HCT116 (cell line): Measurements from ENCODE around the gene BRIP1. TPM values are rescaled to one million over a fixed set of nuclear protein-coding genes. Genes with fewer than 3 reads are reported as not detected.

ENCODE experiments used
- ATAC-seq: fragments of 200-7000 bp; cut with Tn5 transposase; 2 replicates; pipeline ENCODE4 v1.9.1; 2020; ENCODE audit warnings: mild to moderate bottlenecking, moderate library complexity
- BruUV-seq: library from RNA; stranded (reverse); fragments of 400-500 nt; replicated peaks from 2 replicates; lab custom pipeline; 2021; lab: Mats Ljungman, UMichigan
- CTCF ChIA-PET: fragments of 300-600 bp; sonication (Branson Sonifier 250); formaldehyde crosslinking; loops from one replicate; lab custom pipeline; 2021; ENCODE audit warnings: antibody characterized with exemption; lab: Charles Lee
- POLR2A ChIA-PET: fragments of 300-600, 350-600 bp; sonication (Branson Sonifier 250); formaldehyde crosslinking; loops from one replicate; lab custom pipeline; 2021; ENCODE audit warnings: antibody characterized with exemption; lab: Charles Lee
- RAD21 ChIA-PET, 2 experiments: fragments of 300-600 bp; sonication (Branson Sonifier 250); formaldehyde crosslinking; loops; one replicate each; lab custom pipeline; 2023; ENCODE audit warnings: low total read pairs in 2 of 2; ENCODE audit not compliant: uncharacterized antibody in 2 of 2, unreplicated experiment in 2 of 2, low non-redundant PET in 1 of 2; lab: Charles Lee
- DNase-seq: peaks from one replicate; pipeline ENCODE4 v3.0.0-alpha.2; 2010; ENCODE audit warnings: low read depth, low spot score
- H2AFZ ChIP-seq: fragments of 200-600 bp; shearing (Covaris generic), sonication (generic); 2 replicates; pipeline ENCODE4 v1.6.1; 2017; ENCODE audit warnings: low read depth, mixed run types, mixed read lengths, antibody characterized with exemption, low read length; ENCODE audit not compliant: poor library complexity, severe bottlenecking
- H3K27ac ChIP-seq: 2 replicates; pipeline ENCODE4 v1.5.1; 2012; ENCODE audit warnings: low read depth, low read length
- H3K27me3 ChIP-seq: fragments of 200-600 bp; sonication (generic); 2 replicates; pipeline ENCODE4 v1.6.1; 2016; ENCODE audit warnings: mixed run types, low read length, mixed read lengths; ENCODE audit not compliant: insufficient read depth
- H3K36me3 ChIP-seq, 2 experiments: fragments of 200-500 bp in 1 of 2; fragments of 200-600 bp in 1 of 2; sonication (Bioruptor generic) in 1 of 2; sonication (generic) in 1 of 2; 2 replicates each; pipeline versions ENCODE4 v1.5.1 to v1.6.1; 2014 to 2016; ENCODE audit warnings: low read length in 2 of 2, inconsistent platforms in 1 of 2, mixed read lengths in 1 of 2, mixed run types in 1 of 2; ENCODE audit not compliant: insufficient read depth in 2 of 2, control insufficient read depth in 1 of 2
- H3K4me1 ChIP-seq, 2 experiments: fragments of 200-600 bp in 1 of 2; sonication (generic) in 1 of 2; 2 replicates each; pipeline versions ENCODE4 v1.5.1 to v1.6.1; 2012 to 2017; ENCODE audit warnings: low read length in 2 of 2, inconsistent platforms in 1 of 2, mild to moderate bottlenecking in 1 of 2, mixed read lengths in 1 of 2, mixed run types in 1 of 2, moderate library complexity in 1 of 2; ENCODE audit not compliant: insufficient read depth in 2 of 2, control insufficient read depth in 1 of 2
- H3K4me2 ChIP-seq: fragments of 200-600 bp; sonication (generic); 2 replicates; pipeline ENCODE4 v1.6.1; 2017; ENCODE audit warnings: mixed run types, low read length, mixed read lengths
- H3K4me3 ChIP-seq, 2 experiments: fragments of 200-600 bp in 1 of 2; sonication (generic) in 1 of 2; replicated peaks in 1 of 2; 2 replicates each; pipeline ENCODE4 v1.5.1; 2011 to 2016; ENCODE audit warnings: low read length in 2 of 2, control low read depth in 1 of 2, low read depth in 1 of 2, mild to moderate bottlenecking in 1 of 2, mixed read lengths in 1 of 2, mixed run types in 1 of 2
- H3K79me2 ChIP-seq: fragments of 200-600 bp; sonication (generic); 2 replicates; pipeline ENCODE4 v1.6.1; 2017; ENCODE audit warnings: mild to moderate bottlenecking, mixed run types, low read length, moderate library complexity, mixed read lengths; ENCODE audit not compliant: insufficient read depth
- H3K9ac ChIP-seq: fragments of 200-600 bp; sonication (generic); 2 replicates; pipeline ENCODE4 v1.6.1; 2016; ENCODE audit warnings: low read length, mixed read lengths
- H3K9me2 ChIP-seq: fragments of 200-600 bp; sonication (generic), shearing (Covaris generic); 2 replicates; pipeline ENCODE4 v1.6.1; 2017; ENCODE audit warnings: mixed run types, mild to moderate bottlenecking, moderate library complexity; ENCODE audit not compliant: insufficient read depth
- H3K9me3 ChIP-seq, 2 experiments: fragments of 200-500 bp in 1 of 2; fragments of 200-600 bp in 1 of 2; sonication (Bioruptor generic) in 1 of 2; sonication (generic) in 1 of 2; 2 replicates each; pipeline ENCODE4 v1.6.1; 2014 to 2017; ENCODE audit warnings: low read length in 2 of 2, mixed read lengths in 2 of 2, inconsistent platforms in 1 of 2, low read depth in 1 of 2, mild to moderate bottlenecking in 1 of 2, mixed run types in 1 of 2, moderate library complexity in 1 of 2; ENCODE audit not compliant: control insufficient read depth in 1 of 2, insufficient read depth in 1 of 2
- H4K20me1 ChIP-seq: fragments of 200-600 bp; sonication (generic), shearing (Covaris generic); 2 replicates; pipeline ENCODE4 v1.6.1; 2017; ENCODE audit warnings: mixed run types, mild to moderate bottlenecking, moderate library complexity; ENCODE audit not compliant: insufficient read depth
- EGR1 ChIP-seq: IDR thresholded peaks from 2 replicates; pipeline ENCODE4 v1.6.1; 2012; ENCODE audit warnings: low read depth
- EZH2 ChIP-seq: fragments of 200-600 bp; sonication (generic); IDR thresholded peaks from 2 replicates; pipeline ENCODE4 v1.6.1; 2017; ENCODE audit warnings: antibody characterized with exemption, mixed run types
- POLR2AphosphoS5 ChIP-seq: IDR thresholded peaks from 2 replicates; pipeline ENCODE4 v1.6.1; 2011; ENCODE audit warnings: mild to moderate bottlenecking, low read depth, low read length, moderate library complexity
- YY1 ChIP-seq: IDR thresholded peaks from 2 replicates; pipeline ENCODE4 v1.6.1; 2011; ENCODE audit warnings: low read length, low read depth, moderate library complexity, mild to moderate bottlenecking; ENCODE audit not compliant: insufficient replicate concordance; ENCODE audit errors: extremely low read depth
- ZBTB33 ChIP-seq: IDR thresholded peaks from 2 replicates; pipeline ENCODE4 v1.6.1; 2011; ENCODE audit warnings: mild to moderate bottlenecking, low read length, moderate library complexity; ENCODE audit not compliant: insufficient replicate concordance; ENCODE audit errors: extremely low read depth
- ZNF274 ChIP-seq: fragments of 200-500 bp; sonication (Bioruptor generic); IDR thresholded peaks from 2 replicates; pipeline ENCODE4 v1.6.1; 2014; ENCODE audit warnings: mild to moderate bottlenecking, low read depth, low read length, inconsistent platforms
- intact Hi-C: fragments of 100-400 bp; cut with micrococcal nuclease; formaldehyde crosslinking; loops from 2 replicates; pipeline ENCODE4 v1.10.0; 2022
- total RNA-seq: library from RNA; stranded (reverse); gene quantifications from one replicate; pipeline ENCODE4 v1.2.1, GENCODE V29; 2021; ENCODE audit not compliant: unreplicated experiment

Gene BRIP1
- total RNA-seq, 1 experiment from 2014 or later, result 22.2 TPM

GRCh38 chr17:61878984-61879612, 15.8 kb upstream of the BRIP1 start:
- no TSS peak for BruUV-seq
- H4K20me1 ChIP-seq, result no peaks in the 10 kb centered on the region
- peaks cover 27 to 45% of the 10 kb centered on the region in 2 experiments; a peak in 3 of 4 replicates for H3K36me3 ChIP-seq
- intact Hi-C loops, result no loop called here
- ATAC-seq (no peak), DNase-seq (no peak)
- H3K4me1 ChIP-seq, result no peaks in the 10 kb centered on the region
- H3K9me3 ChIP-seq, result no peaks in the 10 kb centered on the region
- ChIA-PET RAD21 (no interaction called here), POLR2A (interaction anchor here (1.2 kb wide), 1 partner anchor 9 kb away, joined by 3 read pairs; no protein-coding TSS in a partner anchor), CTCF (interaction anchor here (0.9 to 1.3 kb wide), 2 partner anchors 16 to 230 kb away, joined by 3 read pairs; partner anchors contain the start of gene BRIP1)
- no peak overlapping the region for H3K27ac ChIP-seq
- no peak overlapping the region for H3K4me3 ChIP-seq
- no peak for TF ChIP-seq ZBTB33
- TF ChIP-seq POLR2AphosphoS5, result no peak
- TF ChIP-seq YY1, result no peak
- H3K79me2 ChIP-seq, result no peaks in the 10 kb centered on the region
- no peaks in the 10 kb centered on the region for H3K9me2 ChIP-seq
- H3K4me2 ChIP-seq, result no peak overlapping the region
- no peaks in the 10 kb centered on the region for H3K27me3 ChIP-seq
- H3K9ac ChIP-seq, result no peak overlapping the region
- no peak overlapping the region for H2AFZ ChIP-seq

- ChIA-PET POLR2A (interaction anchor here (1.2 kb wide), 1 partner anchor 9 kb away, joined by 3 read pairs; no protein-coding TSS in a partner anchor), CTCF (interaction anchor here (1.3 kb wide), 1 partner anchor 231 kb away, joined by 3 read pairs; no protein-coding TSS in a partner anchor)
- ATAC-seq, result no peak
- Histone ChIP-seq H3K4me2 (no peak overlapping the region), H3K9me3 (no peaks in the 10 kb centered on the region), H3K9me2 (no peaks in the 10 kb centered on the region), H3K27me3 (no peaks in the 10 kb centered on the region), H3K27ac (no peak overlapping the region), H3K4me1 (no peaks in the 10 kb centered on the region), H3K36me3 (peaks cover 23 to 43% of the 10 kb centered on the region in 2 experiments; a peak in 3 of 4 replicates), H2AFZ (no peak overlapping the region)
- DNase-seq, result no peak
- no TSS peak for BruUV-seq
- intact Hi-C loops, result no loop called here
- TF ChIP-seq EGR1, result no peak
- TF ChIP-seq ZNF274, result no peak
- no peak for TF ChIP-seq YY1
- no peak for TF ChIP-seq EZH2
- TF ChIP-seq, all 23 proteins: peak for 0
- no peaks in the 10 kb centered on the region for H3K79me2 ChIP-seq
- no peak overlapping the region for H3K4me3 ChIP-seq
- H4K20me1 ChIP-seq, result no peaks in the 10 kb centered on the region
- RAD21 ChIA-PET, result no interaction called here
- H3K9ac ChIP-seq, result no peak overlapping the region
Measured at GRCh38 chr17:61878520-61878919, 15.2 kb upstream of the BRIP1 start.
